Measurements from ENCODE around the gene PIP4K2A.
"Not testable (repeated sequence)": the region's sequence is repeated elsewhere in the genome, so short reads cannot be mapped to it uniquely, and the experiment has no call there.

The PIP4K2A gene

GRCh38 chr10:22501413-22501812 is 213.0 kb downstream of the PIP4K2A start:
- Histone ChIP-seq H2BK5ac (ENCODE audit: low read depth, low read length, poor library complexity) (no peak overlapping the region), H3K23ac (ENCODE audit: low read length) (no peak overlapping the region), H3K79me2 (ENCODE audit: control insufficient read depth, insufficient read depth, low read length, poor library complexity) (no peaks in the 10 kb centered on the region), H3K9ac (ENCODE audit: low read length) (no peak overlapping the region), H2AK5ac (ENCODE audit: low read length) (no peak overlapping the region), H3K18ac (ENCODE audit: low read length) (no peak overlapping the region), H3K27me3 (ENCODE audit: insufficient read depth, low read length) (no peaks in the 10 kb centered on the region), H3K14ac (ENCODE audit: low read length) (no peak overlapping the region), H4K8ac (ENCODE audit: low read depth, low read length) (no peak overlapping the region), H3K9me3 (ENCODE audit: insufficient read depth, low read depth, low read length) (no peaks in the 10 kb centered on the region), H3K4me1 (ENCODE audit: control insufficient read depth in 1 of 2, insufficient read depth in 2 of 2, low read length in 2 of 2) (no peaks in the 10 kb centered on the region), H4K12ac (ENCODE audit: low read depth, low read length) (no peak overlapping the region), H3K79me1 (ENCODE audit: low read length) (no peaks in the 10 kb centered on the region), H2AFZ (ENCODE audit: insufficient read depth, low read length, poor library complexity) (no peak overlapping the region), H2BK12ac (ENCODE audit: low read length) (no peak overlapping the region), H3K4ac (ENCODE audit: low read depth, low read length) (no peak overlapping the region), H3K4me2 (ENCODE audit: low read length) (no peak overlapping the region), H3K4me3 (ENCODE audit: low read depth, low read length) (no peak overlapping the region), H2BK120ac (ENCODE audit: insufficient read depth, low read length, poor library complexity) (no peak overlapping the region), H3K27ac (ENCODE audit: low read depth, low read length) (no peak overlapping the region), H4K91ac (ENCODE audit: low read depth, low read length) (no peak overlapping the region), H3K36me3 (ENCODE audit: control insufficient read depth in 1 of 2, insufficient read depth in 2 of 2, low read length in 2 of 2) (no peaks in the 10 kb centered on the region)
- no peak for DNase-seq
- WGBS (ENCODE audit: extremely low coverage, insufficient coverage, insufficient read length): no CpG with 5 or more reads among the region's 3 CpGs

DNA sequence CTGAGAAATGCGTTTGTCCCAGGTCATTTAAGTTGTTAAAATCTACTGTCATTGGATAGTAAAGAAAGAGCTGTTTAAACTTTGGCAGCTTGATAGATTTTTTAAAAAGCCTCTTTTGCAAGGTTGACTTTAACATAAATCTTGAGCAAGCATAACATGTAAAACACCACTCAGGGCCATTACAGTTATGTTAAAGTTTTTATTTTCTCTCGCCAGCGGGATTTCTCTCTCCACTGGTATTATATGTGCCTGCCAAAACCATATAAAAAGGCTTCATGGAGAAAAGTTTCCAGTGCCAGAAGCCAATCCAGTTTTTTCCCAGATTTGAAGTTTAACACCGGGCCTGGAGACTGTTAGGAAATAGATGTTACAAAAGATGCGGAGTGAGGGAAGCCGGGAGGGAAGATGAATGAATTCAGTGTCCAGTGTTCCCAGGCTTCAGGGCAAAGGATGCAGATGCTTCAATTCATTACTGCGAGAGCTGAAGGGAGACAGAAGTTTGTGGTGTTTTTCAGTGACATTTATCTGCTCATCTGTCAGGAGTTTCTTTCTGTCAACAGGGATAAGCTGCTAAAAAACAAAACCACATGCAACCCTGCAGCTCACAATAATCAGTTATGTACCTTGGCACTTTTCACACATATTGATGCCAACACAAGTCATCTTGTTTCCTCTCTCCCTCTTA is 213.6 kb downstream of the PIP4K2A start:
- Histone ChIP-seq H4K8ac (ENCODE audit: low read depth, low read length) (no peak overlapping the region), H3K9me3 (ENCODE audit: insufficient read depth, low read depth, low read length) (no peaks in the 10 kb centered on the region), H3K9ac (ENCODE audit: low read length) (no peak overlapping the region), H2BK12ac (ENCODE audit: low read length) (no peak overlapping the region), H3K4ac (ENCODE audit: low read depth, low read length) (no peak overlapping the region), H3K18ac (ENCODE audit: low read length) (no peak overlapping the region), H2AK5ac (ENCODE audit: low read length) (no peak overlapping the region), H3K36me3 (ENCODE audit: control insufficient read depth in 1 of 2, insufficient read depth in 2 of 2, low read length in 2 of 2) (no peaks in the 10 kb centered on the region), H3K79me1 (ENCODE audit: low read length) (no peaks in the 10 kb centered on the region), H3K23ac (ENCODE audit: low read length) (no peak overlapping the region), H3K14ac (ENCODE audit: low read length) (no peak overlapping the region), H2BK120ac (ENCODE audit: insufficient read depth, low read length, poor library complexity) (no peak overlapping the region), H3K4me3 (ENCODE audit: low read depth, low read length) (no peak overlapping the region), H3K4me1 (ENCODE audit: control insufficient read depth in 1 of 2, insufficient read depth in 2 of 2, low read length in 2 of 2) (no peaks in the 10 kb centered on the region), H2BK5ac (ENCODE audit: low read depth, low read length, poor library complexity) (no peak overlapping the region), H2AFZ (ENCODE audit: insufficient read depth, low read length, poor library complexity) (no peak overlapping the region), H3K4me2 (ENCODE audit: low read length) (no peak overlapping the region), H3K27me3 (ENCODE audit: insufficient read depth, low read length) (no peaks in the 10 kb centered on the region), H4K12ac (ENCODE audit: low read depth, low read length) (no peak overlapping the region), H3K27ac (ENCODE audit: low read depth, low read length) (no peak overlapping the region), H4K91ac (ENCODE audit: low read depth, low read length) (no peak overlapping the region), H3K79me2 (ENCODE audit: control insufficient read depth, insufficient read depth, low read length, poor library complexity) (no peaks in the 10 kb centered on the region)
- no peak for DNase-seq
- WGBS (ENCODE audit: extremely low coverage, insufficient coverage, insufficient read length): no CpG with 5 or more reads among the region's 7 CpGs

DNA sequence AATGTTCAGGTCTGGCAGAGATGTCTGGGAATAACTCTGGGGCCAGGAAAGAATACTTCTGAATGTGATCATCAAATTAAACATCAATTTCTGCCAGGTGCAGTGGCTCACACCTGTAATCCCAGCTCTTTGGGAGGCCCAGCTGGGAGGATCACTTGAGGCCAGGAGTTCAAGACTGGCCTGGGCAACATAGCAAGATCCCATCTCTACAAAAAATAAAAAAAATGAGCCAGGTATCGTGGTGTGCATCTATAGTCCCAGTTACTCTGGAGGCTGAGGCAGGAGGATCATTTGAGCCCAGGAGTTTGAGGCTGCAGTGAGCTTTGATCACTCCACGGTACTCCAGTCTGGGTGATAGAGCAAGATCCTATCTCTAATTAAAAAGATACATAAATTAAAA is 214.4 kb downstream of the PIP4K2A start:
- DNase-seq; H3K23ac ChIP-seq (ENCODE audit: low read length); H3K27me3 ChIP-seq (ENCODE audit: insufficient read depth, low read length); H2BK120ac ChIP-seq (ENCODE audit: insufficient read depth, low read length, poor library complexity); H4K91ac ChIP-seq (ENCODE audit: low read depth, low read length); H3K27ac ChIP-seq (ENCODE audit: low read depth, low read length); H2AK5ac ChIP-seq (ENCODE audit: low read length); H3K14ac ChIP-seq (ENCODE audit: low read length); H4K8ac ChIP-seq (ENCODE audit: low read depth, low read length); H3K4me2 ChIP-seq (ENCODE audit: low read length); H3K36me3 ChIP-seq (ENCODE audit: control insufficient read depth in 1 of 2, insufficient read depth in 2 of 2, low read length in 2 of 2); H2AFZ ChIP-seq (ENCODE audit: insufficient read depth, low read length, poor library complexity); H2BK12ac ChIP-seq (ENCODE audit: low read length); H3K9ac ChIP-seq (ENCODE audit: low read length); H4K12ac ChIP-seq (ENCODE audit: low read depth, low read length); H3K4me3 ChIP-seq (ENCODE audit: low read depth, low read length); H3K4ac ChIP-seq (ENCODE audit: low read depth, low read length); H2BK5ac ChIP-seq (ENCODE audit: low read depth, low read length, poor library complexity); H3K18ac ChIP-seq (ENCODE audit: low read length); H3K79me2 ChIP-seq (ENCODE audit: control insufficient read depth, insufficient read depth, low read length, poor library complexity); H3K79me1 ChIP-seq (ENCODE audit: low read length); H3K9me3 ChIP-seq (ENCODE audit: insufficient read depth, low read depth, low read length); H3K4me1 ChIP-seq (ENCODE audit: control insufficient read depth in 1 of 2, insufficient read depth in 2 of 2, low read length in 2 of 2): not testable (repeated sequence)
- WGBS (ENCODE audit: extremely low coverage, insufficient coverage, insufficient read length): no CpG with 5 or more reads among the region's 2 CpGs

DNA sequence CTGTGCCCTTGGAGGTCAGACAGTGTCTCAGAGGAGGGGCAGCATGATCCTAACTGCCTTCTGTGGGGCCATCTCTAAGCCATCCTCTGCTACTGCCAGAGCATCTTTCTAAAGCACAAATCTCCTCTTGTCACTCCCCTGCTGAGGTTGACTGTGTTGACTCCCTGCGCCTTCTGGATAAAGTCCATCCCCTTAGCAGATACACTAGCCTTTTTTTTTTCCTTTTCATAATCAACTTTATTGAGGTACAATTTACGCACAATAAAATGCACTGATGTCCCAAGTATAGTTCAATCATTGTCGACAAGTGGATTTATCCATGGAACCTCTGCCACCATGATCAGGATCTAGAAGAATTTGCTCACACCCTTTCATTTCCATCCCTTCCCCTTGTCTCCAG is 219.0 kb downstream of the PIP4K2A start:
- Histone ChIP-seq H3K27me3 (ENCODE audit: insufficient read depth, low read length) (no peaks in the 10 kb centered on the region), H3K4ac (ENCODE audit: low read depth, low read length) (no peak overlapping the region), H3K18ac (ENCODE audit: low read length) (no peak overlapping the region), H2BK120ac (ENCODE audit: insufficient read depth, low read length, poor library complexity) (no peak overlapping the region), H2AFZ (ENCODE audit: insufficient read depth, low read length, poor library complexity) (no peak overlapping the region), H3K79me1 (ENCODE audit: low read length) (no peaks in the 10 kb centered on the region), H4K91ac (ENCODE audit: low read depth, low read length) (no peak overlapping the region), H3K14ac (ENCODE audit: low read length) (no peak overlapping the region), H3K4me1 (ENCODE audit: control insufficient read depth in 1 of 2, insufficient read depth in 2 of 2, low read length in 2 of 2) (no peaks in the 10 kb centered on the region), H4K8ac (ENCODE audit: low read depth, low read length) (no peak overlapping the region), H3K9ac (ENCODE audit: low read length) (no peak overlapping the region), H3K36me3 (ENCODE audit: control insufficient read depth in 1 of 2, insufficient read depth in 2 of 2, low read length in 2 of 2) (no peaks in the 10 kb centered on the region), H2AK5ac (ENCODE audit: low read length) (no peak overlapping the region), H2BK5ac (ENCODE audit: low read depth, low read length, poor library complexity) (no peak overlapping the region), H2BK12ac (ENCODE audit: low read length) (no peak overlapping the region), H3K23ac (ENCODE audit: low read length) (no peak overlapping the region), H4K12ac (ENCODE audit: low read depth, low read length) (no peak overlapping the region), H3K79me2 (ENCODE audit: control insufficient read depth, insufficient read depth, low read length, poor library complexity) (no peaks in the 10 kb centered on the region), H3K27ac (ENCODE audit: low read depth, low read length) (no peak overlapping the region), H3K9me3 (ENCODE audit: insufficient read depth, low read depth, low read length) (no peaks in the 10 kb centered on the region), H3K4me3 (ENCODE audit: low read depth, low read length) (no peak overlapping the region), H3K4me2 (ENCODE audit: low read length) (no peak overlapping the region)
- no peak for DNase-seq
- no CpG with 5 or more reads among the region's 3 CpGs for WGBS (ENCODE audit: extremely low coverage, insufficient coverage, insufficient read length)

All from trophoblast cell (in vitro differentiated cells and primary cell).